Measurements from ENCODE around the gene IGSF10.

The IGSF10 gene

DNA sequence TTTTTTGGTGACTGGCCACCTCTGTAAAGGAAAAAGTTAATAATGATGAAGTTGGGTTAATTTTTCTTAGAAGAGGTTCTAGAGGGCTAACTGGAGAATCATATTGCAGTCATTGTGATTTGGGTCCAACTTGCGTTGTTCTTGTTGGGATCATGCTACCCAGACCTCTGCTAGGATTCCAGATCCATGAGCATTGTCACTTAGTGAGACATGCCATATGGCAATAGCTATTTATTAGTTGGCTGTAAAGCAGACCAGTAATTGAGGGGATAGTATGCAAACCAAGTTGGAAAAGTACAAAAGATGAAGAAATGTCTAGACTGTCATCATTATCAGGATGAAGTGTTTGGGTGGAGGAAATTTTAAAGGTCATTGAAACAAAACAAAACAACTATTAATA, 45.6 kb downstream of the IGSF10 start:
- no peaks in the 10 kb centered on the region; the same call in 1 of the 2 replicates for H3K9me3 ChIP-seq
- no peaks in the 10 kb centered on the region for H3K4me1 ChIP-seq
- DNase-seq, result no peak
- H3K4me3 ChIP-seq (ENCODE audit: low read depth, low read length), result no peak overlapping the region
- no peaks in the 10 kb centered on the region; the same call in none of the 2 replicates for H3K36me3 ChIP-seq
- TF ChIP-seq, protein P1, sequence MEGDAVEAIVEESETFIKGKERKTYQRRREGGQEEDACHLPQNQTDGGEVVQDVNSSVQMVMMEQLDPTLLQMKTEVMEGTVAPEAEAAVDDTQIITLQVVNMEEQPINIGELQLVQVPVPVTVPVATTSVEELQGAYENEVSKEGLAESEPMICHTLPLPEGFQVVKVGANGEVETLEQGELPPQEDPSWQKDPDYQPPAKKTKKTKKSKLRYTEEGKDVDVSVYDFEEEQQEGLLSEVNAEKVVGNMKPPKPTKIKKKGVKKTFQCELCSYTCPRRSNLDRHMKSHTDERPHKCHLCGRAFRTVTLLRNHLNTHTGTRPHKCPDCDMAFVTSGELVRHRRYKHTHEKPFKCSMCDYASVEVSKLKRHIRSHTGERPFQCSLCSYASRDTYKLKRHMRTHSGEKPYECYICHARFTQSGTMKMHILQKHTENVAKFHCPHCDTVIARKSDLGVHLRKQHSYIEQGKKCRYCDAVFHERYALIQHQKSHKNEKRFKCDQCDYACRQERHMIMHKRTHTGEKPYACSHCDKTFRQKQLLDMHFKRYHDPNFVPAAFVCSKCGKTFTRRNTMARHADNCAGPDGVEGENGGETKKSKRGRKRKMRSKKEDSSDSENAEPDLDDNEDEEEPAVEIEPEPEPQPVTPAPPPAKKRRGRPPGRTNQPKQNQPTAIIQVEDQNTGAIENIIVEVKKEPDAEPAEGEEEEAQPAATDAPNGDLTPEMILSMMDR (IDR thresholded peaks at IDR 0.05; ENCODE audit: low read depth, low read length), result no peak
- no peaks in the 10 kb centered on the region for H3K27me3 ChIP-seq

DNA sequence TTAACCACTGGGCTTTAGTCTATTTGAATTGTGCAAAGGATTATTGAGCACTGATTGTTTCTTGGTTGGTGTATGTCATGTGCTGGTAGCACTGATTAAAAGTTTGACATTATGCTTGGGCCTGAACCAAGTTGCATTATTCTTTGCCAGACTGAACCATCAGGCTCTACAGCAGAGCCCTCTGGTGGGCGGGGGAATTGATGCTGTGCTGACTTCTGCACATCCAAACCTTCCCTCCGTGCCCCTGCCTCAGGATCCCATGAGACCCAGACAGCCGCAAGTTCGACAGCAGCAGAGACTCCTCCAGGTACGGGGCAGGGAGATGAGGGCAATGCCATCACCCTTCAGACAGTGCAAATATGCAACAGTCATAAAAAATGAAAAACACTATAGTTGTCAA, 47.9 kb downstream of the IGSF10 start:
- no peak for DNase-seq
- Histone ChIP-seq H3K4me3 (ENCODE audit: low read depth, low read length) (no peak overlapping the region), H3K4me1 (no peaks in the 10 kb centered on the region), H3K9me3 (no peaks in the 10 kb centered on the region; the same call in 1 of the 2 replicates), H3K36me3 (no peaks in the 10 kb centered on the region; the same call in none of the 2 replicates), H3K27me3 (no peaks in the 10 kb centered on the region)
- TF ChIP-seq, protein P1 (IDR thresholded peaks at IDR 0.05; ENCODE audit: low read depth, low read length), result peak; percentile 26; the same call in 1 of the 2 replicates
